ENCODE measurements around the gene INSL3. TPM values are rescaled to one million over a fixed set of nuclear protein-coding genes. Genes with fewer than 3 reads are reported as not detected.

Gene INSL3
- total RNA-seq, 1 donor from 2014 or later = not detected

- FAIRE-seq = no peak
- peak; percentile 44 for DNase-seq (ENCODE audit: low read depth)
- no peak overlapping the region for H3K4me3 ChIP-seq (ENCODE audit: low read depth, low read length)
Measured at GRCh38 chr19:17865364-17866311, 44.3 kb upstream of the INSL3 start.

GRCh38 chr19:17863520-17864182, 42.3 kb upstream of the INSL3 start:
- no peaks in the 10 kb centered on the region for H3K27me3 ChIP-seq (ENCODE audit: control insufficient read depth, insufficient read depth, low read length)
- no peak overlapping the region for H3K4me3 ChIP-seq (ENCODE audit: low read depth, low read length)
- TF ChIP-seq CTCF (IDR thresholded peaks at IDR 0.05; ENCODE audit: insufficient read depth, low read length, severe bottlenecking) = no peak
- no peak for DNase-seq (ENCODE audit: low read depth)
- H3K36me3 ChIP-seq (ENCODE audit: control insufficient read depth, insufficient read depth, low read length) = peaks cover 26% of the 10 kb centered on the region
- no peak for FAIRE-seq

More at GRCh38 chr19:17865364-17866311, 44.3 kb upstream of the INSL3 start:
- Histone ChIP-seq H3K27me3 (ENCODE audit: control insufficient read depth, insufficient read depth, low read length) (peaks cover 2% of the 10 kb centered on the region), H3K36me3 (ENCODE audit: control insufficient read depth, insufficient read depth, low read length) (peaks cover 26% of the 10 kb centered on the region)
- TF ChIP-seq CTCF (IDR thresholded peaks at IDR 0.05; ENCODE audit: insufficient read depth, low read length, severe bottlenecking) = no peak

GRCh38 chr19:17862711-17863519, 41.6 kb upstream of the INSL3 start:
- no peak overlapping the region for H3K4me3 ChIP-seq (ENCODE audit: low read depth, low read length)
- no peaks in the 10 kb centered on the region for H3K27me3 ChIP-seq (ENCODE audit: control insufficient read depth, insufficient read depth, low read length)
- no peak for DNase-seq (ENCODE audit: low read depth)
- peaks cover 26% of the 10 kb centered on the region for H3K36me3 ChIP-seq (ENCODE audit: control insufficient read depth, insufficient read depth, low read length)
- TF ChIP-seq CTCF (IDR thresholded peaks at IDR 0.05; ENCODE audit: insufficient read depth, low read length, severe bottlenecking) = no peak
- no peak for FAIRE-seq

GRCh38 chr19:17861542-17862402, 40.5 kb upstream of the INSL3 start:
- no peak for FAIRE-seq
- Histone ChIP-seq H3K4me3 (ENCODE audit: low read depth, low read length) (no peak overlapping the region), H3K36me3 (ENCODE audit: control insufficient read depth, insufficient read depth, low read length) (peaks cover 26% of the 10 kb centered on the region), H3K27me3 (ENCODE audit: control insufficient read depth, insufficient read depth, low read length) (no peaks in the 10 kb centered on the region)
- DNase-seq (ENCODE audit: low read depth) = no peak
- no peak for TF ChIP-seq CTCF (IDR thresholded peaks at IDR 0.05; ENCODE audit: insufficient read depth, low read length, severe bottlenecking)

- Histone ChIP-seq H3K27me3 (ENCODE audit: control insufficient read depth, insufficient read depth, low read length) (no peaks in the 10 kb centered on the region), H3K4me3 (ENCODE audit: low read depth, low read length) (peak overlapping the region; percentile 100), H3K36me3 (ENCODE audit: control insufficient read depth, insufficient read depth, low read length) (peaks cover 26% of the 10 kb centered on the region)
- DNase-seq (ENCODE audit: low read depth) (no peak), FAIRE-seq (no peak)
- TF ChIP-seq CTCF (IDR thresholded peaks at IDR 0.05; ENCODE audit: insufficient read depth, low read length, severe bottlenecking) = no peak
Measured at GRCh38 chr19:17860993-17861360, 39.7 kb upstream of the INSL3 start.

Measured in bronchial epithelial cell (primary cell).